WTC11 (cell line): ENCODE data around the gene COL25A1. TPM values are rescaled to one million over a fixed set of nuclear protein-coding genes. Genes with fewer than 3 reads are reported as not detected.
"Not testable (repeated sequence)": the region's sequence is repeated elsewhere in the genome, so short reads cannot be mapped to it uniquely, and the experiment has no call there.

Experiments used
- ATAC-seq: fragments of 200-7000 bp; cut with Tn5 transposase; 2 replicates; pipeline ENCODE4 v1.10.0; 2021; ENCODE audit warnings: mild to moderate bottlenecking, moderate library complexity
- CTCF ChIA-PET: fragments of 300-600 bp; sonication (Branson Sonifier 250); formaldehyde crosslinking; loops from one replicate; lab custom pipeline; 2021; ENCODE audit warnings: antibody characterized with exemption; lab: Charles Lee
- POLR2A ChIA-PET: fragments of 350-600 bp; sonication (Branson Sonifier 250); formaldehyde crosslinking; loops from one replicate; lab custom pipeline; 2021; ENCODE audit warnings: antibody characterized with exemption; lab: Charles Lee
- DNase-seq: peaks from one replicate; pipeline ENCODE4 v3.0.0; 2021; ENCODE audit warnings: low spot score
- H3K27ac Mint-ChIP-seq: 2 replicates; pipeline ENCODE4 v1.8.0; 2021; ENCODE audit warnings: mixed read lengths
- H3K27me3 Mint-ChIP-seq: 2 replicates; pipeline ENCODE4 v1.8.0; 2021; ENCODE audit warnings: low read depth, mild to moderate bottlenecking, moderate library complexity, mixed read lengths
- H3K36me3 Mint-ChIP-seq: 2 replicates; pipeline ENCODE4 v1.8.0; 2021; ENCODE audit warnings: mixed read lengths
- H3K4me1 Mint-ChIP-seq: 2 replicates; pipeline ENCODE4 v1.8.0; 2022; ENCODE audit warnings: mixed read lengths
- H3K4me3 Mint-ChIP-seq: 2 replicates; pipeline ENCODE4 v1.8.0; 2021; ENCODE audit warnings: mild to moderate bottlenecking, moderate library complexity, mixed read lengths
- H3K9me3 Mint-ChIP-seq: 2 replicates; pipeline ENCODE4 v1.8.0; 2021; ENCODE audit warnings: mixed read lengths
- CBFB ChIP-seq: sonication (generic); formaldehyde crosslinking; IDR thresholded peaks from 2 replicates; pipeline ENCODE4 v1.8.1; 2022; ENCODE audit warnings: mild to moderate bottlenecking, low read depth, missing genetic modification reagents
- GRHL2 ChIP-seq: fragments of 250-450 bp; sonication (Bioruptor Pico); IDR thresholded peaks from 2 replicates; pipeline ENCODE4 v1.8.0; 2022; ENCODE audit warnings: mild to moderate bottlenecking, moderate library complexity; ENCODE audit not compliant: insufficient replicate concordance, severe bottlenecking
- NFATC4 ChIP-seq: fragments of 250-450 bp; sonication (Bioruptor Pico); IDR thresholded peaks from 2 replicates; pipeline ENCODE4 v1.9.0; 2021; ENCODE audit warnings: mild to moderate bottlenecking
- PREB ChIP-seq: sonication (generic); formaldehyde crosslinking; IDR thresholded peaks from 2 replicates; pipeline ENCODE4 v1.8.1; 2022; ENCODE audit warnings: mild to moderate bottlenecking, missing genetic modification reagents, moderate library complexity, borderline replicate concordance
- STAT6 ChIP-seq: sonication (generic); formaldehyde crosslinking; conservative IDR thresholded peaks from 2 replicates; pipeline ENCODE4 v1.8.1; 2023; ENCODE audit warnings: mild to moderate bottlenecking, low read depth, missing genetic modification reagents, moderate library complexity
- TP53 ChIP-seq: sonication (generic); formaldehyde crosslinking; IDR thresholded peaks from 2 replicates; pipeline ENCODE4 v1.8.1; 2023; ENCODE audit warnings: mild to moderate bottlenecking, missing genetic modification reagents
- ZBTB21 ChIP-seq: sonication (generic); formaldehyde crosslinking; IDR thresholded peaks from 2 replicates; pipeline ENCODE4 v1.8.1; 2023; ENCODE audit warnings: mild to moderate bottlenecking, missing genetic modification reagents, borderline replicate concordance
- ZNF121 ChIP-seq: sonication (generic); formaldehyde crosslinking; IDR thresholded peaks from 2 replicates; pipeline ENCODE4 v1.8.0; 2023; ENCODE audit warnings: missing genetic modification reagents
- ZNF138 ChIP-seq: sonication (generic); formaldehyde crosslinking; conservative IDR thresholded peaks from 2 replicates; pipeline ENCODE4 v1.8.1; 2022; ENCODE audit warnings: mild to moderate bottlenecking, moderate library complexity, missing genetic modification reagents
- ZNF281 ChIP-seq: sonication (generic); formaldehyde crosslinking; IDR thresholded peaks from 2 replicates; pipeline ENCODE4 v1.8.0; 2023; ENCODE audit warnings: mild to moderate bottlenecking, missing genetic modification reagents
- total RNA-seq: library from RNA; stranded (reverse); gene quantifications from 3 replicates; pipeline ENCODE4 v1.2.3, GENCODE V29; 2021
- TF ChIP-seq, protein P1 (sequence below): sonication (generic); formaldehyde crosslinking; IDR thresholded peaks from 2 replicates; pipeline ENCODE4 v1.8.1; 2023; ENCODE audit warnings: mild to moderate bottlenecking, missing genetic modification reagents
- TF ChIP-seq, protein P2 (sequence below): sonication (generic); formaldehyde crosslinking; conservative IDR thresholded peaks from 2 replicates; pipeline ENCODE4 v1.8.1; 2022; ENCODE audit warnings: mild to moderate bottlenecking, missing genetic modification reagents
- TF ChIP-seq, protein P3 (sequence below): sonication (generic); formaldehyde crosslinking; IDR thresholded peaks from 2 replicates; pipeline ENCODE4 v1.8.1; 2022; ENCODE audit warnings: missing genetic modification reagents, borderline replicate concordance
- TF ChIP-seq, protein P4 (sequence below): sonication (generic); formaldehyde crosslinking; IDR thresholded peaks from 2 replicates; pipeline ENCODE4 v1.8.0; 2023; ENCODE audit warnings: missing genetic modification reagents
- TF ChIP-seq, protein P5 (sequence below): fragments of 250-450 bp; sonication (Bioruptor Pico); IDR thresholded peaks from 2 replicates; pipeline ENCODE4 v1.9.0; 2021; ENCODE audit warnings: moderate library complexity, mild to moderate bottlenecking, inconsistent platforms, borderline replicate concordance
- TF ChIP-seq, protein P6 (sequence below): sonication (generic); formaldehyde crosslinking; IDR thresholded peaks from 2 replicates; pipeline ENCODE4 v1.8.1; 2023; ENCODE audit warnings: mild to moderate bottlenecking, missing genetic modification reagents

Gene COL25A1
- total RNA-seq, 1 experiment from 2014 or later = 6.6 TPM

- POLR2A ChIA-PET = no interaction called here
- peaks cover 30% of the 10 kb centered on the region for H3K36me3 Mint-ChIP-seq
- peaks cover 45% of the 10 kb centered on the region for H3K9me3 Mint-ChIP-seq
- no peak overlapping the region for H3K4me3 Mint-ChIP-seq
- DNase-seq = no peak
- no peaks in the 10 kb centered on the region for H3K4me1 Mint-ChIP-seq
- no peaks in the 10 kb centered on the region for H3K27me3 Mint-ChIP-seq
- no peak overlapping the region for H3K27ac Mint-ChIP-seq
- CTCF ChIA-PET = no interaction called here
- TF ChIP-seq, protein P1, sequence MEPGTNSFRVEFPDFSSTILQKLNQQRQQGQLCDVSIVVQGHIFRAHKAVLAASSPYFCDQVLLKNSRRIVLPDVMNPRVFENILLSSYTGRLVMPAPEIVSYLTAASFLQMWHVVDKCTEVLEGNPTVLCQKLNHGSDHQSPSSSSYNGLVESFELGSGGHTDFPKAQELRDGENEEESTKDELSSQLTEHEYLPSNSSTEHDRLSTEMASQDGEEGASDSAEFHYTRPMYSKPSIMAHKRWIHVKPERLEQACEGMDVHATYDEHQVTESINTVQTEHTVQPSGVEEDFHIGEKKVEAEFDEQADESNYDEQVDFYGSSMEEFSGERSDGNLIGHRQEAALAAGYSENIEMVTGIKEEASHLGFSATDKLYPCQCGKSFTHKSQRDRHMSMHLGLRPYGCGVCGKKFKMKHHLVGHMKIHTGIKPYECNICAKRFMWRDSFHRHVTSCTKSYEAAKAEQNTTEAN (CRISPR knock-in tag) = no peak
- TF ChIP-seq, protein P2, sequence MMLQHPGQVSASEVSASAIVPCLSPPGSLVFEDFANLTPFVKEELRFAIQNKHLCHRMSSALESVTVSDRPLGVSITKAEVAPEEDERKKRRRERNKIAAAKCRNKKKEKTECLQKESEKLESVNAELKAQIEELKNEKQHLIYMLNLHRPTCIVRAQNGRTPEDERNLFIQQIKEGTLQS (CRISPR knock-in tag) = no peak
- TF ChIP-seq ZBTB21 (CRISPR knock-in tag) (no peak), PREB (CRISPR knock-in tag) (no peak)
- TF ChIP-seq, protein P3, sequence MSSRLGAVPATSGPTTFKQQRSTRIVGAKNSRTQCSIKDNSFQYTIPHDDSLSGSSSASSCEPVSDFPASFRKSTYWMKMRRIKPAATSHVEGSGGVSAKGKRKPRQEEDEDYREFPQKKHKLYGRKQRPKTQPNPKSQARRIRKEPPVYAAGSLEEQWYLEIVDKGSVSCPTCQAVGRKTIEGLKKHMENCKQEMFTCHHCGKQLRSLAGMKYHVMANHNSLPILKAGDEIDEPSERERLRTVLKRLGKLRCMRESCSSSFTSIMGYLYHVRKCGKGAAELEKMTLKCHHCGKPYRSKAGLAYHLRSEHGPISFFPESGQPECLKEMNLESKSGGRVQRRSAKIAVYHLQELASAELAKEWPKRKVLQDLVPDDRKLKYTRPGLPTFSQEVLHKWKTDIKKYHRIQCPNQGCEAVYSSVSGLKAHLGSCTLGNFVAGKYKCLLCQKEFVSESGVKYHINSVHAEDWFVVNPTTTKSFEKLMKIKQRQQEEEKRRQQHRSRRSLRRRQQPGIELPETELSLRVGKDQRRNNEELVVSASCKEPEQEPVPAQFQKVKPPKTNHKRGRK (CRISPR knock-in tag) = no peak
- no peak for ATAC-seq
Observed at GRCh38 chr4:109072595-109072994, 229.9 kb downstream of the COL25A1 start.

DNA sequence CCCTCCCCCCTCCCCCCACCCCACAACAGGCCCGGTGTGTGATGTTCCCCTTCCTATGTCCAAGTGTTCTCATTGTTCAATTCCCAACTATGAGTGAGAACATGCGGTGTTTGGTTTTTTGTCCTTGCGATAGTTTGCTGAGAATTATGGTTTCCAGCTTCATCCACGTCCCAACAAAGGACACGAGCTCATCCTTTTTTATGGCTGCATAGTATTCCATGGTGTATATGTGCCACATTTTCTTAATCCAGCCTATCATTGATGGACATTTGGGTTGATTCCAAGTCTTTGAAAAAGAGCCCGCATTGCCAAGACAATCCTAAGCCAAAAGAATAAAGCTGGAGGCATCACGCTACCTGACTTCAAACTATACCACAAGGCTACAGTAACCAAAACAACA is 231.8 kb downstream of the COL25A1 start:
- H3K27ac Mint-ChIP-seq, ATAC-seq, H3K27me3 Mint-ChIP-seq, H3K4me3 Mint-ChIP-seq, POLR2A ChIA-PET, H3K4me1 Mint-ChIP-seq, DNase-seq, CTCF ChIA-PET: not testable (repeated sequence)
- H3K9me3 Mint-ChIP-seq = peaks cover 35% of the 10 kb centered on the region
- peaks cover 24% of the 10 kb centered on the region for H3K36me3 Mint-ChIP-seq

DNA sequence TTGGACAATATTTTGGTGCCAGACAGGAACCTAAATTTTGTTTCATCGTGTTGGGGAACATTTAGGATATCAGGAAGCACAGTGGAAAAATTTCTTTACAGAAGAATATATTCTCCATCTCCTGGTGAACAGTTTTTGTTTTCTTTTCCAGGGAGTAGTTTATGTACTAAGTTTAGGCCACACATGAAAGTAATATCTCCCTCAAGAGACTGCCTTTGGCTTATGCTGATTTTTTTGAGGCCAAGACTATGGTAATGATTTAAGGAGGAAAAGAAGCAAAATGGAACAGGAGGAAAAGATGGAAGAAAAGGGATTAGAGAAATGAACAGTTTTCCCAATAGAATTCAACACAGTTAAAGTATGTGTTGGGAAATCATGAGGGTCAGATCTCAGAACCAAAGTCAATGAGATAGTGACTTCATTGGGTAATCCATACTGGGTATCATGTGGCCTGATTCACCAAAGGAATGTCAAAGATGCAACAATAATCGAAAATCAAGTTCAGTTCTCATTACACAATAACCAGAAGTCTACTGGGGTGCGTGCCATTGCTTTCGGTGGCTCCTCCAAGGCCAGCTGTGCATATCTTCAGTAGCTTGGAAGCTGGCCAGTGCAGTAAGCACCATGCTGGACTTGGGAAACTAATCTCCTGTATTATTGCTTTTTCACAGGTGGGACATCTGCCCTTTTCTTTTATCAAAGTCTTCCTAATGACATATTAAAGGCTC is 234.8 kb downstream of the COL25A1 start:
- Mint-ChIP-seq H3K4me1 (no peaks in the 10 kb centered on the region), H3K9me3 (peaks cover 10% of the 10 kb centered on the region), H3K27me3 (no peaks in the 10 kb centered on the region), H3K36me3 (peaks cover 3% of the 10 kb centered on the region; the same call in 1 of the 2 replicates), H3K27ac (no peak overlapping the region), H3K4me3 (no peak overlapping the region)
- ATAC-seq (no peak), DNase-seq (no peak)
- ChIA-PET CTCF (no interaction called here), POLR2A (no interaction called here)
- no peak for TF ChIP-seq STAT6 (CRISPR knock-in tag)
- no peak for TF ChIP-seq CBFB (CRISPR knock-in tag)
- no peak for TF ChIP-seq GRHL2
- TF ChIP-seq ZNF281 (CRISPR knock-in tag) = no peak
- no peak for TF ChIP-seq TP53 (CRISPR knock-in tag)
- no peak for TF ChIP-seq ZNF138 (CRISPR knock-in tag)
- TF ChIP-seq ZNF121 (CRISPR knock-in tag) = no peak
- TF ChIP-seq, protein P4, sequence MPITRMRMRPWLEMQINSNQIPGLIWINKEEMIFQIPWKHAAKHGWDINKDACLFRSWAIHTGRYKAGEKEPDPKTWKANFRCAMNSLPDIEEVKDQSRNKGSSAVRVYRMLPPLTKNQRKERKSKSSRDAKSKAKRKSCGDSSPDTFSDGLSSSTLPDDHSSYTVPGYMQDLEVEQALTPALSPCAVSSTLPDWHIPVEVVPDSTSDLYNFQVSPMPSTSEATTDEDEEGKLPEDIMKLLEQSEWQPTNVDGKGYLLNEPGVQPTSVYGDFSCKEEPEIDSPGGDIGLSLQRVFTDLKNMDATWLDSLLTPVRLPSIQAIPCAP (CRISPR knock-in tag) = no peak
- TF ChIP-seq NFATC4 (CRISPR knock-in tag) = no peak
- TF ChIP-seq, protein P5, sequence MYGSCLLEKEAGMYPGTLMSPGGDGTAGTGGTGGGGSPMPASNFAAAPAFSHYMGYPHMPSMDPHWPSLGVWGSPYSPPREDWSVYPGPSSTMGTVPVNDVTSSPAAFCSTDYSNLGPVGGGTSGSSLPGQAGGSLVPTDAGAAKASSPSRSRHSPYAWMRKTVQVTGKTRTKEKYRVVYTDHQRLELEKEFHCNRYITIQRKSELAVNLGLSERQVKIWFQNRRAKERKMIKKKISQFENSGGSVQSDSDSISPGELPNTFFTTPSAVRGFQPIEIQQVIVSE (CRISPR knock-in tag) = no peak
- TF ChIP-seq, protein P6, sequence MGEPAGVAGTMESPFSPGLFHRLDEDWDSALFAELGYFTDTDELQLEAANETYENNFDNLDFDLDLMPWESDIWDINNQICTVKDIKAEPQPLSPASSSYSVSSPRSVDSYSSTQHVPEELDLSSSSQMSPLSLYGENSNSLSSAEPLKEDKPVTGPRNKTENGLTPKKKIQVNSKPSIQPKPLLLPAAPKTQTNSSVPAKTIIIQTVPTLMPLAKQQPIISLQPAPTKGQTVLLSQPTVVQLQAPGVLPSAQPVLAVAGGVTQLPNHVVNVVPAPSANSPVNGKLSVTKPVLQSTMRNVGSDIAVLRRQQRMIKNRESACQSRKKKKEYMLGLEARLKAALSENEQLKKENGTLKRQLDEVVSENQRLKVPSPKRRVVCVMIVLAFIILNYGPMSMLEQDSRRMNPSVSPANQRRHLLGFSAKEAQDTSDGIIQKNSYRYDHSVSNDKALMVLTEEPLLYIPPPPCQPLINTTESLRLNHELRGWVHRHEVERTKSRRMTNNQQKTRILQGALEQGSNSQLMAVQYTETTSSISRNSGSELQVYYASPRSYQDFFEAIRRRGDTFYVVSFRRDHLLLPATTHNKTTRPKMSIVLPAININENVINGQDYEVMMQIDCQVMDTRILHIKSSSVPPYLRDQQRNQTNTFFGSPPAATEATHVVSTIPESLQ = no peak
